Measurements from ENCODE around the gene MYO18A.

Gene MYO18A

DNA sequence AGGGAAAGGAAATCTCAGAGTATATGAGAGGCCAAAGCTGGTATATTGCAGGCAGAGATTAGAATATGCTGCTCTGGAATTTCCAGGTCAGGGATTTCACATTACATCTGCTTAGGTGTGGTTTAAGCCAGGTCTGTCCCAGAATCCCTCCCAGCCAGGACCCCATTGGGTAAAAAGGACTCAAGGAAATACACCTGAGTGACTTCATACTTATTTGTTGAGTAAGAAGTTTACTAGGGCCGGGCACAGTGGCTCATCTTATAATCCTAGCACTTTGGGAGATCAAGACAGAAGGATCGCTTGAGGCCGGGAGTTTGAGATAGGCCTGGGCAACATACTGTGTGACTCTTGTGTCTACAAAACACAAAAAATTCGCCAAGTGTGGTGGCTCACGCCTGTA lies 130.0 kb downstream of the MYO18A start:
- Histone ChIP-seq H3K4me3 (ENCODE audit: low read length) (no peak overlapping the region), H3K9me3 (replicated peaks; ENCODE audit: low read length) (no peaks in the 10 kb centered on the region), H3K9ac (ENCODE audit: low read depth, low read length) (no peak overlapping the region), H3K4me1 (ENCODE audit: control insufficient read depth, insufficient read depth, low read length) (peaks cover 36% of the 10 kb centered on the region), H3K36me3 (ENCODE audit: insufficient read depth, low read length) (no peaks in the 10 kb centered on the region), H3K27me3 (ENCODE audit: control insufficient read depth, insufficient read depth, low read length) (peaks cover 27% of the 10 kb centered on the region), H3K4me2 (ENCODE audit: low read length) (no peak overlapping the region)

DNA sequence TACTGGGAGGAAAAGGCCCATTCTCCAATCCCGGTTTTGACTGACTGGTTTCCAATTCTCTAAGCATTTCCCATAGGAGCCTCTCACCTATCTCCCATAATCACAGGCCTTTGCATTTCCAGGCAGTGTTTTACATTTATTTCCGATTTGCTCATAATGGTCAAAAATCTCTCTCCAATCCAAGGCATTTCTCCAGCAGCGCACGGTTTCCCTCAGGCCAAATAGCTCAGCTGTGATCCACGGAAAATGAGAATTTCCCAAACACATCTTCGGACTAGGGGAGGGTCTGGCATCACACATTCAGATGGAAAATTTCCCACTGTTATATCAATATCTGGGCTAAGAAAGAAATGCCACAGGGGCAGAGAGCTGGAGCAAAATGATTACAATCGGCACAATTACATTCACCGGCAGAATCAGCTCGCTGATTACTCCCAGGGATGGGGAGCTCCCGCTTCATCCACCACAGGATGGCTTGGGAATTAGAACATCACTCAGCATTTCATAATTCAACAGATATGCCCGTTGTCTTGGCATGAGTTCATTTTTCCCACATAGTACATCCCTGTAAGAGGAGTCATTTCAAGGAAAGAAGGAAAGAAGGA lies 130.6 kb downstream of the MYO18A start:
- peak overlapping the region; percentile 41 for H3K9ac ChIP-seq (ENCODE audit: low read depth, low read length)

DNA sequence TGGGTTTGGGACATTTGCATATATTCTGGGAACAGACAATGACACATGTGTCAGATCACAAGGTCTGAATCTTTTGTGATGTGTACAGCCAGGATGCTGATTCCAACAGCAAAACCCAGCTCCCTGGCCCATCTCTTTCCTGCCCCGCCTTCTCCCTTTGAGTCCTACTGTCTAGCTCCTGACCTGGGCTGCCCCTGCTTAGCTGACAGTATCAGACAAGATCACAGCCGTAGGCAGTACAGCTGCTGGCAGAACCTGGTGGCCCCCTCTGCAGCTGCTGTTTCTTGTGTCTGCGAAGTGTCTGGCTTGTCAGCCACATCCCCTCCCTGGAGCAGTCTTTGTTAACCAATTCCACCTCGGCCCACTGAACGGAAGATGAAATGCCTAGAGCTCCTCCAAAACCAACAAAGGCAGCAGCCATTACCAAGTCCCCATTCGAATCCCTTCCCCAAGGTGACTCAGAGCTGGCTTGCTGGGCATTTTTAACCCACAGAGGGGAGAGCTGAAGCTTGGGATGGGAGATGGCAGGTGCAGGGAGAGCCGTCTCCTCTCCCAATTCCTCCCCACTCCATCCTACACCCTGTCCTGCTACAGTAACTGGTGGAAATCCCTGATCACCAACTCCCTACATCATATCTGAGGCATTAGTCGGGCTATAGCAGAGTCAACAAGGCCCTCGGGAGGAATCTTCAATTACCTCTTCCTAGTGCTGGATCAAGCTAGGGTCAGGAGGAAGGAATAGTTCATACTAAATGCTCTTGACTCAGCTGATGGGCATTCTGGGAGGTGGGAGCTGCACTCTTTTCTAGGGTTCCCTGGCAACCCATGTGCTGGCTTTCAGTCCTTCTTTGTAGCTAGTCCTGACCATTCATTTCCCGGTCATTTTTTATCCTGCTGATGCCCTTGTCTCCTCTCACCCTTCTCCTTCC lies 131.5 kb downstream of the MYO18A start:
- Histone ChIP-seq H3K9ac (ENCODE audit: low read depth, low read length) (peak overlapping the region; percentile 41), H3K36me3 (ENCODE audit: insufficient read depth, low read length) (no peaks in the 10 kb centered on the region), H3K4me2 (ENCODE audit: low read length) (peak overlapping the region; percentile 5), H3K4me1 (ENCODE audit: control insufficient read depth, insufficient read depth, low read length) (peaks cover 36% of the 10 kb centered on the region), H3K27me3 (ENCODE audit: control insufficient read depth, insufficient read depth, low read length) (peaks cover 26% of the 10 kb centered on the region), H3K4me3 (ENCODE audit: low read length) (peak overlapping the region; percentile 10), H3K9me3 (replicated peaks; ENCODE audit: low read length) (no peaks in the 10 kb centered on the region)

More for the DNA sequence above, 130.6 kb downstream of the MYO18A start:
- Histone ChIP-seq H3K4me1 (ENCODE audit: control insufficient read depth, insufficient read depth, low read length) (peaks cover 36% of the 10 kb centered on the region), H3K27me3 (ENCODE audit: control insufficient read depth, insufficient read depth, low read length) (peaks cover 30% of the 10 kb centered on the region), H3K4me3 (ENCODE audit: low read length) (no peak overlapping the region), H3K4me2 (ENCODE audit: low read length) (peak overlapping the region; percentile 5), H3K36me3 (ENCODE audit: insufficient read depth, low read length) (no peaks in the 10 kb centered on the region), H3K9me3 (replicated peaks; ENCODE audit: low read length) (no peaks in the 10 kb centered on the region)

DNA sequence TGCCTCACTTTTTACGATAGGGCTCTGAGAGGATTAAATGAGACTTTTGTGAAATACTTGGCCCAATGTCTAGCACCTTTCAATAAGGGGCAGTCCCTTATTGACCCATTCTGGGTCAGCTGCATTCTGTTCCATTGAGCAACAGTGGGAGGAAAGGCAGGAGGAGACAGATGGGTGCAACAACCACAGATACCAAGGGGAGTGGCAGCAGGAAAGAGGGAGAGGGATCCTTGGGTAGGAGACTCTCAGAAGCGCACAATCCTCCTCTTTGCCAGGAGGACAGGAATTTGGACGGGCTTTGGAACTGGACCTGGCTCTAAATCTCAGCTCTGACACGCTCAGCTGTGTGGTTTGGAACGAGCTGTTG lies 133.7 kb downstream of the MYO18A start:
- Histone ChIP-seq H3K9me3 (replicated peaks; ENCODE audit: low read length) (no peaks in the 10 kb centered on the region), H3K36me3 (ENCODE audit: insufficient read depth, low read length) (no peaks in the 10 kb centered on the region), H3K4me1 (ENCODE audit: control insufficient read depth, insufficient read depth, low read length) (peaks cover 50% of the 10 kb centered on the region), H3K4me2 (ENCODE audit: low read length) (no peak overlapping the region), H3K4me3 (ENCODE audit: low read length) (no peak overlapping the region), H3K27me3 (ENCODE audit: control insufficient read depth, insufficient read depth, low read length) (peaks cover 19% of the 10 kb centered on the region), H3K9ac (ENCODE audit: low read depth, low read length) (no peak overlapping the region)

DNA sequence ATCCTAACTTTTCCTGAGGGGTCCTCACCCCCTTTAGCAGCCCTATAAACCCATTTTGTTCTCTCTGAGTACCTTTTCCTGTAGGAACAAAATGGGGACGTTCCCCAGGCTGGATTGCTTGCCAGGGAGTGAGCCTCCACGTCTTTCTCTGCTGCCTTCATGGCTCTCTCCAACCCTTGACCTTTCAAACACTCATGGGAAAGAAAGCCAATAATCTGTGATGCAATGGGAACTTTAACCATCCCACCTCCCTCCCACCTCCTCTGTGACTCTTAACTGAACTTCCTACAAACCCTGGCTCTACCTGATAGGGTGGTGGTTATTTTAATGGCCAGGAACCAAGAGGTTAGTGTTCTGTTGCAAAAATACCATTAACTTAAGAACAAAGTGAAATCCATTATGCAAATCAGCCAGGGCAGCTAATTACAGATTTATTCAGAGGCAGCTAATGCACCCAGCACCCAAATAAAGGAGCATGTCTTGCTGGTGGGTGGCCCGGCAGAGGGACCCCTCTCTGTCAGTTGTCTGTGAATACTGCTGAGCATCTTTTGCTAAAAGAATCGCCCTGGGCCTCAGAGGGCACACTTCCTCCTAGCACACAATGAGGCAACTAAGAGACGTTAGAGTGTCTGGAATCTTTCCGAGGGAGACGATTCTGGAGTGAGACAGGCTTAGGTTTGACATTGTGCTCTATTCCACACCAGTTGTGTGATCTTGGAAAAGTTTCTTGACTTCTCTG lies 134.3 kb downstream of the MYO18A start:
- H3K9ac ChIP-seq (ENCODE audit: low read depth, low read length) = no peak overlapping the region
- H3K4me3 ChIP-seq (ENCODE audit: low read length) = no peak overlapping the region
- no peaks in the 10 kb centered on the region for H3K36me3 ChIP-seq (ENCODE audit: insufficient read depth, low read length)
- H3K9me3 ChIP-seq (replicated peaks; ENCODE audit: low read length) = no peaks in the 10 kb centered on the region
- H3K27me3 ChIP-seq (ENCODE audit: control insufficient read depth, insufficient read depth, low read length) = peaks cover 19% of the 10 kb centered on the region
- H3K4me1 ChIP-seq (ENCODE audit: control insufficient read depth, insufficient read depth, low read length) = peaks cover 53% of the 10 kb centered on the region
- H3K4me2 ChIP-seq (ENCODE audit: low read length) = no peak overlapping the region

DNA sequence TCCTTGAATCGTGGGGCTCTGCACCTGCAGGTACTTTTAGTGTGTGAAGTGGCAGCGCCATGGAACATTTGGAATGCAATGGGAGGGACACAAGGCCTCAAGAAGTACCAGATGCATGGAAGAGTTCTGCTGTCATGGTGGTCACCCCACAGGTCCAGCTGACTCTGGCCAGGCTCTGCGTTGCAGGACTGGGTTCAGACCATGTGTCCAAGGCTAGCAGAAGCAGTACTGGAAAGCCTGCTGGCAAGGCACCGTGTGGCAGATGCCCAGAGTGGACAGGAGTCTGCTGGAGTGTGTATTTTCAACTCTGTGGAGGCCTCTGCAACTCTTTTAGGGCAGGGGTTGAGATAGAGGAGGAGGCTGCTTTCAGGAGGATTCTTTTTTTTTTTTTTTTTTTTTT lies 135.2 kb downstream of the MYO18A start:
- peaks cover 19% of the 10 kb centered on the region for H3K27me3 ChIP-seq (ENCODE audit: control insufficient read depth, insufficient read depth, low read length)

DNA sequence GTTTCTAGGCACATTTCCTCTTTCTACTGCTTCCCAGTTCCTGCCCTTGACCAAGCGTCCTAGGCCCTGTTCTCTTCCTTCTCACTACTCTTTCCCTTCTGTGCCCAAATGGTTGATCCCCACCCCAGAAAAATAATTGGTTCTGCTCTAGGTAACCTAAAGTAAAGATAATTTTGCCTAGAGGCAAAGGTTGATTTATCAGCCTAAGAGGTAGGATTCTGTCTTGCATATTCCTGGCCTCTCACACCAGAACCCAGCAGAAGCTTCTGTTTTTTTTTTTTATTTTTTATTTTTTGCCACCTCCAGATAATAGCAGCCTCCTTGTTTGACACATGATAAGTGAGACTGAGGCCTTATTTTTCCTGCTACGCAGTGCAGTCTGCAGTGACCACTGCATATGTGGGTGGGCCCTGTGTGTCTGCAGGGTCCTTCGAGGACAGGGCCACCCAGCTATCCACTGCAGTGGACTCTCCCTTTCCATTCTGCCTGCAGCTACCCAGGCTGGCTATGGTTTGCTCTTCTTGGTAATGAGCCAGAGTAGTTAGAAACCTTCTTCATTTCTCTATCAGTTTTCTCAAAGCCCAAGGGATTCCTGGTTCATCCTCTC lies 136.6 kb downstream of the MYO18A start:
- H3K36me3 ChIP-seq (ENCODE audit: insufficient read depth, low read length) = no peaks in the 10 kb centered on the region
- H3K27me3 ChIP-seq (ENCODE audit: control insufficient read depth, insufficient read depth, low read length) = peaks cover 15% of the 10 kb centered on the region
- H3K9me3 ChIP-seq (replicated peaks; ENCODE audit: low read length) = no peaks in the 10 kb centered on the region
- H3K4me1 ChIP-seq (ENCODE audit: control insufficient read depth, insufficient read depth, low read length) = peaks cover 46% of the 10 kb centered on the region
- no peak overlapping the region for H3K4me2 ChIP-seq (ENCODE audit: low read length)
- no peak overlapping the region for H3K4me3 ChIP-seq (ENCODE audit: low read length)
- H3K9ac ChIP-seq (ENCODE audit: low read depth, low read length) = no peak overlapping the region

More for the DNA sequence above, 135.2 kb downstream of the MYO18A start:
- Histone ChIP-seq H3K9me3 (replicated peaks; ENCODE audit: low read length) (no peaks in the 10 kb centered on the region), H3K4me3 (ENCODE audit: low read length) (no peak overlapping the region), H3K4me1 (ENCODE audit: control insufficient read depth, insufficient read depth, low read length) (peaks cover 55% of the 10 kb centered on the region), H3K36me3 (ENCODE audit: insufficient read depth, low read length) (no peaks in the 10 kb centered on the region), H3K9ac (ENCODE audit: low read depth, low read length) (no peak overlapping the region), H3K4me2 (ENCODE audit: low read length) (no peak overlapping the region)

DNA sequence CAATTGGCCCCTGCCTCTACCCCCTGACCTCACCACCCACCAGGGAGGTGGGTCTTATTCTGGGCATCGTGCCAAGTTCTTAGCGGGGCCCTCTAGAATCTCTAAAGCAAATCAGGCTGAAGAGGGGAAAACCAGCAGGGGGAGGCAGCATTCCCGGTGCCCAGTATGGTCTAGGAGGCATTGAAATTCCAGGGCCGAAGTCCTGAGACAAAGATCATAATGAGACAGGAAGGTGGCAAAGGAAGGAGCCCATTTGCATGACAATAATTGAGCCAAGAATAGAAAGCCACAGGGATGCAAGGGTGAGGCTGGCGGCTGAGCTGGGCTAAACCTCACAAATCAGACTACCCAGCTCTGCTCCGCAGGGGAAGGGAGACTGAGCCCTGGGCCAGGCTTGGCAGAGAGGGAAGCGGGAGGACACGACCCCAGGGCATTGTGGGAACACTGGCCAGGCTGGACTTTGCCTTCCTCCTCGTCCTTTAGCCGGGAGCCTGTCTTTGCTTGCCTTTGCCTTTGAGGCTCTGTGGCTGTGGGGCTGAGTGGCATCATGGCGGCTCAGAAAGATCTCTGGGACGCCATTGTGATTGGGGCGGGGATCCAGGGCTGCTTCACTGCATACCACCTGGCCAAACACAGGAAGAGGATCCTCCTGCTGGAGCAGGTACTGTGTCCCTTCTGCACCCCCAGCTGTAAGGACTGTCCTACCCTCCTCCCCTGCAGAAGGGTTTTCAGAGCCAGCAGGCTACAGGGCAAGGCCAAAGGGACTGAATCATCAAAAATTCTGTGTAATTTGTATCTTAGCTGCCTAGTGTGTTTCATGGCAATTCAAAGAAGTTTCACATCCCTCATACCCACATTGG lies 137.3 kb downstream of the MYO18A start, which contains the start of gene PIPOX:
TSS of gene PIPOX (plus strand) at position 463 of the 860 bp plus-strand sequence. CDS start at position 548, 85 bp downstream.
- Histone ChIP-seq H3K9me3 (replicated peaks; ENCODE audit: low read length) (no peaks in the 10 kb centered on the region), H3K9ac (ENCODE audit: low read depth, low read length) (no peak within 1 kb of the TSS), H3K4me2 (ENCODE audit: low read length) (peak within 1 kb of the TSS; percentile 48), H3K27me3 (ENCODE audit: control insufficient read depth, insufficient read depth, low read length) (peaks cover 22% of the 10 kb centered on the region), H3K4me1 (ENCODE audit: control insufficient read depth, insufficient read depth, low read length) (peaks cover 39% of the 10 kb centered on the region), H3K4me3 (ENCODE audit: low read length) (no peak within 1 kb of the TSS), H3K36me3 (ENCODE audit: insufficient read depth, low read length) (no peaks in the 10 kb centered on the region)

DNA sequence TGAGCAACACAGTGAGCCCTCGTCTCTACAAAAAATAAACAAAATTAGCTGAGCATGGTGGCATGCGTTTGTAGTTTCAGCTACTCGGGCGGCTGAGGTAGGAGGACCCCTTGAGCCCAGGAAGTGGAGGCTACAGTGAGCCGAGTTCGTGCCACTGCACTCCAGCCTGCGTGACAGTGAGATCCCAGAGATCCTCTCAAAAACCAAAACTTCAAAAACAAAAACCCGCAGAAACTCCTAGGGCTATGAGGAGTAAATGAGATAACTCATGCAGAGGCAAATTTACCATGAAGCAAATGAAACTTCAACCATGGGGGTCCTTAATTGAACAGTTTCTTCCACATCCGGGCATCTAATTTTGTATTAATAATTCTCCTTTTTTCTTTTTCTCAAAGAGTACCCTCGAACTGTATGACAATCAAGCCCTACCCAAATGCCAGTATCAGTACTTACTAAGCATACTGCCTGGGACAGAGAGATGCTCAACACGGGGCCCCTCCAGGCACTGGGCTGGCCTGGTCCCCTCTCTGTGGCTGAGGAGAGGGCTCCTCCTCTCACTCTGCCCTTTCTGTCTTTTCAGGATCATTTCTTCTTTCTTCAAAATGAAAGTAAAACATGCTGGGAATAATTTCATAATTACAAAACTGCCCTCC lies 138.0 kb downstream of the MYO18A start:
- peak overlapping the region; percentile 48 for H3K4me2 ChIP-seq (ENCODE audit: low read length)

DNA sequence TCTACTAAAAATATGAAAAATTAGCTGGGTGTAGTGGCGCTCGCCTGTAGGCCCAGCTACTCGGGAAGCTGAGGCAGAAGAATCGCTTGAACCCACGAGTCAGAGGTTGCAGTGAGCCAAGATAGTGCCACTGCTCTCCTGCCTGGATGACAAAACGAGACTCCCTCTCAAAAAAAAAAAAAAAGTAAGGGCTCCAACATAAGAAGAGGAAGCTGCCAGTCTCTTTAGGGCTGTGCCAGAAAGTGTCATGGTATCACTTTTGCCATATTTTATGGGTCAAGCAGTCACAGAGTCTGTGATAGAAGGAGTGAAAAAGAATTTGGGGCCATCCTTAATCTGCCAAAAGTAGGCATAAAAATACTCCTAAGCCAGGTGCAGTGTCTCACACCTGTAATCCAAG lies 138.6 kb downstream of the MYO18A start:
- Histone ChIP-seq H3K4me2 (ENCODE audit: low read length) (no peak overlapping the region), H3K4me3 (ENCODE audit: low read length) (no peak overlapping the region), H3K27me3 (ENCODE audit: control insufficient read depth, insufficient read depth, low read length) (peaks cover 34% of the 10 kb centered on the region), H3K9me3 (replicated peaks; ENCODE audit: low read length) (no peaks in the 10 kb centered on the region), H3K9ac (ENCODE audit: low read depth, low read length) (no peak overlapping the region), H3K4me1 (ENCODE audit: control insufficient read depth, insufficient read depth, low read length) (peaks cover 32% of the 10 kb centered on the region), H3K36me3 (ENCODE audit: insufficient read depth, low read length) (no peaks in the 10 kb centered on the region)

More for the DNA sequence above, 138.0 kb downstream of the MYO18A start:
- no peak overlapping the region for H3K9ac ChIP-seq (ENCODE audit: low read depth, low read length)
- H3K36me3 ChIP-seq (ENCODE audit: insufficient read depth, low read length) = no peaks in the 10 kb centered on the region
- H3K4me3 ChIP-seq (ENCODE audit: low read length) = no peak overlapping the region
- H3K4me1 ChIP-seq (ENCODE audit: control insufficient read depth, insufficient read depth, low read length) = peaks cover 35% of the 10 kb centered on the region
- no peaks in the 10 kb centered on the region for H3K9me3 ChIP-seq (replicated peaks; ENCODE audit: low read length)
- H3K27me3 ChIP-seq (ENCODE audit: control insufficient read depth, insufficient read depth, low read length) = peaks cover 29% of the 10 kb centered on the region

Measured in skeletal muscle satellite cell (primary cell).